A673 (cell line): ENCODE measurements around the gene CYB5A. TPM values are rescaled to one million over a fixed set of nuclear protein-coding genes. Genes with fewer than 3 reads are reported as not detected.

Experiments used
- BruUV-seq: library from RNA; stranded (reverse); fragments of 400-500 nt; replicated peaks from 2 replicates; lab custom pipeline; 2021; lab: Mats Ljungman, UMichigan
- CTCF ChIA-PET: fragments of 300-600 bp; sonication (Branson Sonifier 250); formaldehyde crosslinking; loops from one replicate; lab custom pipeline; 2022; ENCODE audit warnings: antibody characterized with exemption; lab: Charles Lee
- POLR2A ChIA-PET: fragments of 300-600 bp; sonication (Branson Sonifier 250); formaldehyde crosslinking; loops from one replicate; lab custom pipeline; 2022; ENCODE audit warnings: antibody characterized with exemption; ENCODE audit not compliant: low non-redundant PET; lab: Charles Lee
- DNase-seq: peaks from one replicate; pipeline ENCODE4 v3.0.0-alpha.2; 2015; ENCODE audit warnings: low spot score
- H3K27ac ChIP-seq: fragments of 200-600 bp; sonication (generic); 2 replicates; pipeline ENCODE4 v1.5.1; 2016; ENCODE audit warnings: mixed run types, low read depth, mild to moderate bottlenecking, mixed read lengths, antibody characterized with exemption, low read length; ENCODE audit not compliant: poor library complexity, severe bottlenecking
- H3K27me3 ChIP-seq: fragments of 200-600 bp; sonication (generic); replicated peaks from 2 replicates; pipeline ENCODE4 v1.6.1; 2017; ENCODE audit warnings: mixed run types, low read depth, mild to moderate bottlenecking, mixed read lengths, antibody characterized with exemption, low read length; ENCODE audit not compliant: insufficient read depth, poor library complexity
- H3K36me3 ChIP-seq: fragments of 200-600 bp; sonication (generic); 2 replicates; pipeline ENCODE4 v1.6.1; 2016; ENCODE audit warnings: mixed run types, mild to moderate bottlenecking, mixed read lengths, antibody characterized with exemption, low read length; ENCODE audit not compliant: insufficient read depth, poor library complexity, severe bottlenecking
- H3K4me1 ChIP-seq: fragments of 200-600 bp; sonication (generic); 2 replicates; pipeline ENCODE4 v1.6.1; 2017; ENCODE audit warnings: mixed run types, mild to moderate bottlenecking, mixed read lengths, antibody characterized with exemption, low read length; ENCODE audit not compliant: insufficient read depth, poor library complexity, severe bottlenecking
- H3K4me3 ChIP-seq: fragments of 200-600 bp; sonication (generic); 2 replicates; pipeline ENCODE4 v1.5.1; 2016; ENCODE audit warnings: low read depth, mixed run types, mild to moderate bottlenecking, mixed read lengths, low read length; ENCODE audit not compliant: poor library complexity, severe bottlenecking
- H3K9me3 ChIP-seq: fragments of 200-600 bp; sonication (generic); 2 replicates; pipeline ENCODE4 v1.6.1; 2016; ENCODE audit warnings: mixed run types, low read depth, mild to moderate bottlenecking, mixed read lengths, antibody characterized with exemption, low read length; ENCODE audit not compliant: poor library complexity, severe bottlenecking
- EZH2 ChIP-seq: fragments of 200-600 bp; sonication (generic); IDR thresholded peaks from 2 replicates; pipeline ENCODE4 v1.6.1; 2017; ENCODE audit warnings: borderline replicate concordance, low read depth, mild to moderate bottlenecking, mixed read lengths, antibody characterized with exemption, low read length; ENCODE audit not compliant: poor library complexity, severe bottlenecking
- intact Hi-C: fragments of 100-400 bp; cut with micrococcal nuclease; formaldehyde crosslinking; loops from one replicate; pipeline ENCODE4 v1.10.0; 2022; ENCODE audit not compliant: unreplicated experiment
- total RNA-seq: library from RNA; stranded (reverse); gene quantifications from 2 replicates; pipeline ENCODE4 v1.2.3, GENCODE V29; 2021
- TF ChIP-seq, protein P1 (sequence below): fragments of 300-800, 200-600 bp; sonication (generic); conservative IDR thresholded peaks from 2 replicates; pipeline ENCODE4 v1.5.1; 2017; ENCODE audit warnings: low read depth, mild to moderate bottlenecking, antibody characterized with exemption, low read length, moderate library complexity, mixed read lengths

CYB5A gene
- total RNA-seq, 1 experiment from 2014 or later: 38.7 TPM

GRCh38 chr18:74216661-74217110 is 75.1 kb downstream of the CYB5A start:
- no peaks in the 10 kb centered on the region for H3K4me1 ChIP-seq
- no peaks in the 10 kb centered on the region for H3K36me3 ChIP-seq
- no peak overlapping the region for H3K27ac ChIP-seq
- BruUV-seq: no TSS peak
- ChIA-PET POLR2A (no interaction called here), CTCF (no interaction called here)
- H3K27me3 ChIP-seq: peaks cover 8% of the 10 kb centered on the region
- H3K9me3 ChIP-seq: no peaks in the 10 kb centered on the region
- no peak for TF ChIP-seq EZH2
- TF ChIP-seq, protein P1, sequence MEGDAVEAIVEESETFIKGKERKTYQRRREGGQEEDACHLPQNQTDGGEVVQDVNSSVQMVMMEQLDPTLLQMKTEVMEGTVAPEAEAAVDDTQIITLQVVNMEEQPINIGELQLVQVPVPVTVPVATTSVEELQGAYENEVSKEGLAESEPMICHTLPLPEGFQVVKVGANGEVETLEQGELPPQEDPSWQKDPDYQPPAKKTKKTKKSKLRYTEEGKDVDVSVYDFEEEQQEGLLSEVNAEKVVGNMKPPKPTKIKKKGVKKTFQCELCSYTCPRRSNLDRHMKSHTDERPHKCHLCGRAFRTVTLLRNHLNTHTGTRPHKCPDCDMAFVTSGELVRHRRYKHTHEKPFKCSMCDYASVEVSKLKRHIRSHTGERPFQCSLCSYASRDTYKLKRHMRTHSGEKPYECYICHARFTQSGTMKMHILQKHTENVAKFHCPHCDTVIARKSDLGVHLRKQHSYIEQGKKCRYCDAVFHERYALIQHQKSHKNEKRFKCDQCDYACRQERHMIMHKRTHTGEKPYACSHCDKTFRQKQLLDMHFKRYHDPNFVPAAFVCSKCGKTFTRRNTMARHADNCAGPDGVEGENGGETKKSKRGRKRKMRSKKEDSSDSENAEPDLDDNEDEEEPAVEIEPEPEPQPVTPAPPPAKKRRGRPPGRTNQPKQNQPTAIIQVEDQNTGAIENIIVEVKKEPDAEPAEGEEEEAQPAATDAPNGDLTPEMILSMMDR: no peak
- DNase-seq: no peak
- no peak overlapping the region for H3K4me3 ChIP-seq
- intact Hi-C loops: no loop called here

GRCh38 chr18:74215863-74216262 is 75.9 kb downstream of the CYB5A start:
- no TSS peak for BruUV-seq
- Histone ChIP-seq H3K4me3 (no peak overlapping the region), H3K27ac (no peak overlapping the region), H3K4me1 (no peaks in the 10 kb centered on the region), H3K27me3 (peaks cover 8% of the 10 kb centered on the region), H3K36me3 (no peaks in the 10 kb centered on the region), H3K9me3 (no peaks in the 10 kb centered on the region)
- DNase-seq: no peak
- intact Hi-C loops: no loop called here
- POLR2A ChIA-PET: no interaction called here
- CTCF ChIA-PET: no interaction called here
- no peak for TF ChIP-seq EZH2
- TF ChIP-seq, protein P1: no peak

DNA sequence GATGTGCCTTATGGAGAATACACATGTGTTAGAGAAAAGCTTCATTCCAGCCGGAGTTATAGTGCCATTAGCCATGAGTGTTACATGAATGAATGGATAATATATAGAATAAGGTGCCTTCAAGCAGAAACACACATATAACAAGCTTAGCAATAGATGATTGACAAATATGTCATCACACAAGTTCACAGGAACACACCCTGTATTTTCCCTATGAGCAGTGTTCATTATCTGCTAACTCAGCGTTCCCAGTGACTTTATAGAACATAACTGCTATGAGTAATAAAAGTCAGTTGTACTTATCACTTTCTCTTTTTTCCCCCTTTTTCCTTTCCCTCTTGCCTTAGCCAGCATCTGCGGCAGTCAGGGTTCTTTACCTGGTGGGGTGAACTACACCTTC is 78.3 kb downstream of the CYB5A start:
- ChIA-PET CTCF (no interaction called here), POLR2A (no interaction called here)
- no peaks in the 10 kb centered on the region for H3K4me1 ChIP-seq
- H3K4me3 ChIP-seq: no peak overlapping the region
- peaks cover 8% of the 10 kb centered on the region for H3K27me3 ChIP-seq
- no peaks in the 10 kb centered on the region for H3K36me3 ChIP-seq
- no peak overlapping the region for H3K27ac ChIP-seq
- TF ChIP-seq, protein P1: no peak
- TF ChIP-seq EZH2: no peak
- no peaks in the 10 kb centered on the region for H3K9me3 ChIP-seq
- no TSS peak for BruUV-seq
- intact Hi-C loops: no loop called here
- DNase-seq: no peak
